ENCODE data around the gene TRPV6. TPM values are rescaled to one million over a fixed set of nuclear protein-coding genes. Genes with fewer than 3 reads are reported as not detected.

TRPV6 gene
- total RNA-seq, 2 donors from 2014 or later, result 0.19 to 0.71 TPM

DNA sequence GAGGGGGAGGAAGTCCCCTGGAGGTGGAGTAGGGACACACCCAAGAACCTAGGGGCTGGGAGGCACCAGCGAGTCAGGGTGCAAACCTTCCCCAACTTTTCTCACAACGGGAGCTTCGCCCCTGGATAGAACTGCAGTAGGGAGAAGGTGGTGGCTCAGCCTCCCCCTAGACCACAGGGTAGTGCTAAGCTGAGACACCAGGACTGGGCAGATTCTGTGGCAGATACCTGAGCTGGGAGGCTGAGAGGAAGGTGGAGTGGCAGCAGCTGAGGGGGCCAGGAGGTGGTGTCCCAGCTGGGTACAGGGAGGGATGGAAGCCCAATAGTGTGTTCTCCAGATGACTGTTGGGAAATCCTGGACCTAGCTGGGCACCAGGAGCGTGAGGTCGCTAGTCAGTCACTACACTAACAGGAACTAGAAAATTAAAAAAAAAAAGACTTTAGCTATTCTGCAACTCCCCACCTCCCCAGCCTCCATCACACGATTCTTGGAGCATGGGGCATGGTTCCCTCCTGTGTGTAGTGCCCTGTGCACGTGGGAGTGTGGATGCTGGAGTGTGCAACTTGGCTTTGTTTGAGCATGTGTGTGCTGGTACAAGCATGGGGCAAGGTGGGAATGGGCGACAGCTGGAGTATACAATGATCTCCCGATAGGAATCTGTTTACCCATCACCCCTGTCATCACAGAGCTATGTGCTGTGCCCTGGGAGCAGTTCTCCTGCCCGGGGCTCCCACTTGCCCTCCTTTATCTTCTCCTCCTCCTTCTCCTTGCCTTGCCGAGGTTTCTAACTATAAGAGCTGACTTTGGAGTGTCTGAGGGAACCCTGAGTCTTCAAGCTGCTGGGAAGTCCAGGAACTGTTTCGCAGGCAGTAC lies 8.8 kb upstream of the TRPV6 start:
- Histone ChIP-seq H3K9me3 (no peaks in the 10 kb centered on the region), H3K27ac (no peak overlapping the region), H3K36me3 (no peaks in the 10 kb centered on the region), H3K4me3 (no peak overlapping the region), H3K27me3 (no peaks in the 10 kb centered on the region), H3K4me1 (no peaks in the 10 kb centered on the region)
- TF ChIP-seq, protein P1, sequence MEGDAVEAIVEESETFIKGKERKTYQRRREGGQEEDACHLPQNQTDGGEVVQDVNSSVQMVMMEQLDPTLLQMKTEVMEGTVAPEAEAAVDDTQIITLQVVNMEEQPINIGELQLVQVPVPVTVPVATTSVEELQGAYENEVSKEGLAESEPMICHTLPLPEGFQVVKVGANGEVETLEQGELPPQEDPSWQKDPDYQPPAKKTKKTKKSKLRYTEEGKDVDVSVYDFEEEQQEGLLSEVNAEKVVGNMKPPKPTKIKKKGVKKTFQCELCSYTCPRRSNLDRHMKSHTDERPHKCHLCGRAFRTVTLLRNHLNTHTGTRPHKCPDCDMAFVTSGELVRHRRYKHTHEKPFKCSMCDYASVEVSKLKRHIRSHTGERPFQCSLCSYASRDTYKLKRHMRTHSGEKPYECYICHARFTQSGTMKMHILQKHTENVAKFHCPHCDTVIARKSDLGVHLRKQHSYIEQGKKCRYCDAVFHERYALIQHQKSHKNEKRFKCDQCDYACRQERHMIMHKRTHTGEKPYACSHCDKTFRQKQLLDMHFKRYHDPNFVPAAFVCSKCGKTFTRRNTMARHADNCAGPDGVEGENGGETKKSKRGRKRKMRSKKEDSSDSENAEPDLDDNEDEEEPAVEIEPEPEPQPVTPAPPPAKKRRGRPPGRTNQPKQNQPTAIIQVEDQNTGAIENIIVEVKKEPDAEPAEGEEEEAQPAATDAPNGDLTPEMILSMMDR (IDR thresholded peaks at IDR 0.05), result no peak
- DNase-seq (ENCODE audit: low spot score), result no peak

DNA sequence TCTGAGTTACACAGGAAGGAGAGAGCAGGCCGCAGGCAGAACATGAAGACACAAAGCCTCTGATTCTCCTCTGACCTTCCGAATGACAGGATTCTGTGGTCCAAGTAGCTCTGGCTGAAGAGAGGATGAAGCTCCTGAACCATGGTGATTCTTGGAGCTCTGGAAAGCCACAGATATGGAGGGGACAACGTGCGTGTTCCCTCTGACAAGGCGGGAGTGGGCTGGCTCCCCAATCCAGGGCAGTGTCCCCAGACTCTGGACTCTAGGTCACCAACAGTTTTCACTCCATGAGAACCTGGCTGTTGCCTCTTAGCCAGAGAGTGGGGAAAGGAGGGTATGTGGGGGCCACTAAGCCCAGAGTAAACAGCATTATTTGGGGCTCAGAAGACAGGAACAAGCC lies 7.4 kb upstream of the TRPV6 start:
- no peak for DNase-seq (ENCODE audit: low spot score)
- H3K9me3 ChIP-seq, result no peaks in the 10 kb centered on the region
- TF ChIP-seq, protein P1 (IDR thresholded peaks at IDR 0.05), result no peak
- H3K36me3 ChIP-seq, result no peaks in the 10 kb centered on the region
- H3K4me1 ChIP-seq, result no peaks in the 10 kb centered on the region
- no peaks in the 10 kb centered on the region for H3K27me3 ChIP-seq
- no peak overlapping the region for H3K27ac ChIP-seq
- H3K4me3 ChIP-seq, result no peak overlapping the region

- TF ChIP-seq, protein P1 (IDR thresholded peaks at IDR 0.05), result no peak
- Histone ChIP-seq H3K27me3 (no peaks in the 10 kb centered on the region), H3K27ac (no peak overlapping the region)
Observed at GRCh38 chr7:142891490-142892082, 6.0 kb upstream of the TRPV6 start.

DNA sequence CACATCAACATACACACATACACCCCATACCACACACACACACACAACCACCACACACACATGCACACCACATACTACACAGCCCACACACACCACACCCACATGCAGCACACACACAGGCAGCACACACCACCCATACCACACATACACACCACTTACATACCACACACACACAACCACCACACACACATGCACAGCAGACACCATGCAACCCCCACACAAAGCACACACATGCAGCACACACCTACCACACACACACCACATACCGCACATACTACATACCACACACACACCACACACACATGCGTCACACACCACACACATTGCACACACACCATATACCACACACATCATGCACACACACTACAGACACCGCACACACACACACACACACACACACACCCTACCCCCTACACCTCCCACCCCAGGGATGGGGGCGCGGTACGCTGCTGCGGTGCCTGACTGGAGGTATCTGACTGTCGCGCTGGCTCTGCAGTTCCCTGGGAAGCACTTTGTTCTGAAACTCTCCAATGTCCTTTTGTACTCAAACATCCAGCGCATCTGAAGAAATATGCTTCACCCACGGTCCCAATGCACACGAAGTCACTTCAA lies 5.4 kb upstream of the TRPV6 start:
- H3K4me3 ChIP-seq, result no peak overlapping the region
- H3K4me1 ChIP-seq, result no peaks in the 10 kb centered on the region
- H3K27ac ChIP-seq, result no peak overlapping the region
- no peaks in the 10 kb centered on the region for H3K27me3 ChIP-seq
- no peaks in the 10 kb centered on the region for H3K9me3 ChIP-seq
- no peak for DNase-seq (ENCODE audit: low spot score)
- TF ChIP-seq, protein P1 (IDR thresholded peaks at IDR 0.05), result no peak
- H3K36me3 ChIP-seq, result no peaks in the 10 kb centered on the region

More at GRCh38 chr7:142891490-142892082, 6.0 kb upstream of the TRPV6 start:
- H3K9me3 ChIP-seq, result no peaks in the 10 kb centered on the region
- H3K4me3 ChIP-seq, result no peak overlapping the region
- DNase-seq (ENCODE audit: low spot score), result no peak
- H3K36me3 ChIP-seq, result no peaks in the 10 kb centered on the region
- no peaks in the 10 kb centered on the region for H3K4me1 ChIP-seq

DNA sequence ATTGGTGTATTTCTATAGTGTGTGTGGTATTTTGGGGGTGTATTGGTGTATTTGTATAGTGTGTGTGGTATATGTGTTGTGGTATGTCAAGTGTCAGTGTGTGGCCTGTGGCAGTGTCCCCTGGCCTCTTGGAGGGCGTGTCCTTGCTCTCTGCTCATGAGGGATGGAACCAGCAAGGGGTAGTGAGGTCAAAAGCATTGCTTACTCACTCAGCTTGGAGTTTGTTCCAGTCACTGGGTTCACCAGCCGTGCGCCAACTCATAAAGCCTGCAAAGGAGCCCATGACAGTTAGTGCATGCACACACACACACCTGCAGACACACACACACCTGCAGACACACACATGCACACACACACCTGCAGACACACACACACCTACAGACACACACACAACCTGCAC lies 4.3 kb upstream of the TRPV6 start:
- Histone ChIP-seq H3K4me3 (no peak overlapping the region), H3K9me3 (no peaks in the 10 kb centered on the region), H3K27ac (no peak overlapping the region), H3K36me3 (no peaks in the 10 kb centered on the region), H3K27me3 (no peaks in the 10 kb centered on the region), H3K4me1 (no peaks in the 10 kb centered on the region)
- no peak for DNase-seq (ENCODE audit: low spot score)
- TF ChIP-seq, protein P1 (IDR thresholded peaks at IDR 0.05), result no peak
